Vagina (tissue), 2 donors: Measurements from ENCODE around the gene IPP. TPM values are rescaled to one million over a fixed set of nuclear protein-coding genes. Genes with fewer than 3 reads are reported as not detected.

Experiments
- DNase-seq, 2 donors: peaks; one replicate each; pipeline ENCODE4 v3.0.0-alpha.2; 2017; ENCODE audit errors: extremely low spot score in 2 of 2
- H3K27ac ChIP-seq: fragments of 200-600 bp; sonication (generic); one replicate; pipeline ENCODE4 v1.5.1; 2019
- H3K27me3 ChIP-seq: fragments of 200-600 bp; sonication (generic); one replicate; pipeline ENCODE4 v1.5.1; 2019
- H3K36me3 ChIP-seq, 2 donors: fragments of 200-600 bp; sonication (generic); one replicate each; pipeline ENCODE4 v1.5.1; 2017 to 2019
- H3K4me1 ChIP-seq: fragments of 200-600 bp; sonication (generic); one replicate; pipeline ENCODE4 v1.5.1; 2019
- H3K4me3 ChIP-seq, 2 donors: fragments of 200-600 bp; sonication (generic); 1 replicate in 1 of 2; 2 replicates in 1 of 2; pipeline ENCODE4 v1.5.1; 2016 to 2019
- H3K9me3 ChIP-seq: fragments of 200-600 bp; sonication (generic); one replicate; pipeline ENCODE4 v1.5.1; 2019
- CTCF ChIP-seq, 3 experiments: fragments of 450-650 bp in 2 of 3; fragments of 200-600 bp in 1 of 3; sonication (generic) in 1 of 3; IDR thresholded peaks; one replicate each; pipeline ENCODE4 v1.5.1; 2017 to 2019; ENCODE audit warnings: antibody characterized with exemption in 3 of 3, mild to moderate bottlenecking in 2 of 3, moderate library complexity in 2 of 3
- POLR2A ChIP-seq, 2 donors: fragments of 450-650 bp; IDR thresholded peaks; one replicate each; pipeline ENCODE4 v1.6.1; 2017; ENCODE audit warnings: antibody characterized with exemption in 2 of 2, mild to moderate bottlenecking in 2 of 2, moderate library complexity in 2 of 2
- POLR2AphosphoS5 ChIP-seq, 2 donors: sonication (generic); formaldehyde crosslinking; IDR thresholded peaks; one replicate each; pipeline ENCODE4 v1.9.0; 2017; ENCODE audit warnings: antibody characterized with exemption in 2 of 2, mild to moderate bottlenecking in 2 of 2, low read depth in 1 of 2; ENCODE audit not compliant: insufficient read depth in 1 of 2
- intact Hi-C: fragments of 100-400 bp; cut with DNase I; formaldehyde crosslinking; loops from one replicate; pipeline ENCODE4 v1.15.1; 2023
- total RNA-seq: library from RNA; depleted of rRNA; stranded (reverse); fragments of >200 nt; gene quantifications from one replicate; pipeline ENCODE4 v1.2.3, GENCODE V29; 2016

The IPP gene
- total RNA-seq, 1 donor from 2014 or later = 5.6 TPM

- TF ChIP-seq CTCF (IDR thresholded peaks at IDR 0.05) = no peak
- TF ChIP-seq POLR2A (IDR thresholded peaks at IDR 0.05) = no peak
- intact Hi-C loops = no loop called here
- Histone ChIP-seq H3K36me3 (no peaks in the 10 kb centered on the region), H3K27me3 (no peaks in the 10 kb centered on the region), H3K4me1 (peaks cover 68% of the 10 kb centered on the region), H3K9me3 (no peaks in the 10 kb centered on the region), H3K27ac (no peak overlapping the region), H3K4me3 (no peak overlapping the region)
- no peak for DNase-seq
Observed at GRCh38 chr1:45667321-45668111, 82.9 kb downstream of the IPP start.

GRCh38 chr1:45666836-45667235 lies 83.6 kb downstream of the IPP start:
- no peak for DNase-seq
- Histone ChIP-seq H3K4me1 (peaks cover 64% of the 10 kb centered on the region), H3K27ac (no peak overlapping the region)

GRCh38 chr1:45660336-45660735 lies 90.1 kb downstream of the IPP start:
- H3K27ac ChIP-seq = no peak overlapping the region
- no peak for DNase-seq
- no peaks in the 10 kb centered on the region for H3K9me3 ChIP-seq
- H3K27me3 ChIP-seq = no peaks in the 10 kb centered on the region
- no peak for TF ChIP-seq POLR2A (IDR thresholded peaks at IDR 0.05)
- H3K36me3 ChIP-seq = peaks cover 0 to 35% of the 10 kb centered on the region in 2 donors
- peaks cover 14% of the 10 kb centered on the region for H3K4me1 ChIP-seq
- no peak overlapping the region for H3K4me3 ChIP-seq
- intact Hi-C loops = no loop called here

More at GRCh38 chr1:45666836-45667235, 83.6 kb downstream of the IPP start:
- Histone ChIP-seq H3K9me3 (no peaks in the 10 kb centered on the region), H3K27me3 (no peaks in the 10 kb centered on the region), H3K4me3 (no peak overlapping the region), H3K36me3 (no peaks in the 10 kb centered on the region)
- no peak for TF ChIP-seq CTCF (IDR thresholded peaks at IDR 0.05)
- TF ChIP-seq POLR2AphosphoS5 (IDR thresholded peaks at IDR 0.05; ENCODE audit: insufficient read depth in 1 of 2, low read depth in 1 of 2) = no peak
- TF ChIP-seq POLR2A (IDR thresholded peaks at IDR 0.05) = no peak
- intact Hi-C loops = no loop called here

GRCh38 chr1:45659222-45659621 lies 91.2 kb downstream of the IPP start:
- intact Hi-C loops = no loop called here
- Histone ChIP-seq H3K27ac (no peak overlapping the region), H3K9me3 (no peaks in the 10 kb centered on the region), H3K27me3 (no peaks in the 10 kb centered on the region), H3K36me3 (peaks cover 0 to 46% of the 10 kb centered on the region in 2 donors), H3K4me1 (peaks cover 14% of the 10 kb centered on the region), H3K4me3 (no peak overlapping the region)
- TF ChIP-seq CTCF (IDR thresholded peaks at IDR 0.05) = no peak
- no peak for TF ChIP-seq POLR2A (IDR thresholded peaks at IDR 0.05)
- TF ChIP-seq POLR2AphosphoS5 (IDR thresholded peaks at IDR 0.05; ENCODE audit: insufficient read depth in 1 of 2, low read depth in 1 of 2) = no peak
- no peak for DNase-seq

- no peak overlapping the region for H3K4me3 ChIP-seq
- H3K4me1 ChIP-seq = peaks cover 7% of the 10 kb centered on the region
- TF ChIP-seq POLR2AphosphoS5 (IDR thresholded peaks at IDR 0.05; ENCODE audit: insufficient read depth in 1 of 2, low read depth in 1 of 2) (no peak), CTCF (IDR thresholded peaks at IDR 0.05) (no peak), POLR2A (IDR thresholded peaks at IDR 0.05) (no peak)
- peaks cover 0 to 56% of the 10 kb centered on the region in 2 donors for H3K36me3 ChIP-seq
- no peaks in the 10 kb centered on the region for H3K27me3 ChIP-seq
- DNase-seq = no peak
- H3K9me3 ChIP-seq = no peaks in the 10 kb centered on the region
- H3K27ac ChIP-seq = no peak overlapping the region
- intact Hi-C loops = no loop called here
Observed at GRCh38 chr1:45658171-45658570, 92.3 kb downstream of the IPP start.
